ENCODE results near the gene SPINT1.

The SPINT1 gene

GRCh38 chr15:40904552-40905201 lies 60.8 kb downstream of the SPINT1 start:
- no peak overlapping the region for H3K27ac Mint-ChIP-seq
- H3K27me3 Mint-ChIP-seq = no peaks in the 10 kb centered on the region
- no peaks in the 10 kb centered on the region for H3K9me3 Mint-ChIP-seq
- peaks cover 35% of the 10 kb centered on the region for H3K4me1 Mint-ChIP-seq (ENCODE audit: low read depth)
- peaks cover 45% of the 10 kb centered on the region for H3K36me3 Mint-ChIP-seq (ENCODE audit: low read depth)
- DNase-seq = no peak
- no peak overlapping the region for H3K4me3 Mint-ChIP-seq

GRCh38 chr15:40906091-40906990 lies 62.5 kb downstream of the SPINT1 start:
- peaks cover 33% of the 10 kb centered on the region for H3K4me1 Mint-ChIP-seq (ENCODE audit: low read depth)
- peak overlapping the region; percentile 88 for H3K27ac Mint-ChIP-seq
- DNase-seq = peak; percentile 88
- H3K36me3 Mint-ChIP-seq (ENCODE audit: low read depth) = peaks cover 29% of the 10 kb centered on the region
- H3K9me3 Mint-ChIP-seq = no peaks in the 10 kb centered on the region
- no peaks in the 10 kb centered on the region for H3K27me3 Mint-ChIP-seq
- H3K4me3 Mint-ChIP-seq = peak overlapping the region; percentile 71

DNA sequence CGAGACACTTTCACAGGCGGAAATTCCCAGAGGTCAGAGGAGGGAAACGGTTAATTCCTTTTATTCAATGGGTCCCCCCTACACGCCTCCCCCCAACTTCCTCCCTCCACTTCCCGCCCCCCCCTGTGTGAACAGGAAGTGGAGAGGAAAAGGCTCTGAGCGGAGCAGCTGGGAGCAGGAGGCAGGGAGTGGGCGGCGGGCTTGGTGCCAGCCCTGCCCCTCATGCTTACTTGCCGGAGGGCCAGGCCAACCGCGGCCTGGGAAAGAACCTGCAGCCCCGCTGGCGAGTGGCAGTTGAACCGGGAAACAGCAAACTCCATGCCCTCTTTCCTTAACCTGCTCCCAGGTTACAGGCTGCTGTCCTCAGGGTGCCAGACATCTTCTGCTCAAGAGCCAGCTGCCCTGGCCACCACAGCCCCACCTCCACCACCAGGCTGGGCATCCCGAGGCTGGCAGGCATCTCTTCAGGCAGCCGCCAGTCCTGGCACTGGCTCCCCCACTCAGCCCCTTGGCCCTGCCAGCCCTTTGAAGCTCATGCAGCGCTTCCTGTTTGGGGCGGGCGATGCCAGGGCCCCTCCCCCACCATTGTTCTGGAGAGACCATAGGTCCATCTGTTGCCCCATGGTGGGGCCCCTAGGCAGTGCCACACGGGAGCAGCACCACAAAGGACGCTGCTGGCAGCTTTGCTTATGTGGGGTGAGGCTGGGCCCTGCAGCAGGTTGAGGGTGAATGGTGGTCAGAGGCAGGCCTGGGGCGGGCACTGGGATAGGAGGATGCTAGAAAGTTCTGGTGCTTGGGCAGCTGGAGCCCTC lies 63.3 kb downstream of the SPINT1 start:
- Mint-ChIP-seq H3K4me1 (ENCODE audit: low read depth) (peaks cover 32% of the 10 kb centered on the region), H3K27ac (peak overlapping the region; percentile 88), H3K9me3 (no peaks in the 10 kb centered on the region), H3K4me3 (peak overlapping the region; percentile 71), H3K27me3 (no peaks in the 10 kb centered on the region), H3K36me3 (ENCODE audit: low read depth) (peaks cover 23% of the 10 kb centered on the region)
- DNase-seq = peak; percentile 74
